Activated naive CD8-positive, alpha-beta T cell treated with anti-CD3 and anti-CD28 coated beads, Interleukin-2, amount 50 U/mL, for 16 hours (primary cell): ENCODE measurements around the gene SECTM1.

Experiments used
- DNase-seq: peaks from one replicate; pipeline ENCODE4 v3.0.0-alpha.2; 2020; ENCODE audit warnings: low read depth, low spot score

Gene SECTM1

GRCh38 chr17:82315703-82316358, 17.7 kb downstream of the SECTM1 start:
- DNase-seq = peak; percentile 29

- no peak for DNase-seq
Measured at GRCh38 chr17:82314727-82315605, 18.6 kb downstream of the SECTM1 start.

GRCh38 chr17:82314012-82314726, 19.4 kb downstream of the SECTM1 start:
- no peak for DNase-seq

GRCh38 chr17:82313195-82314011, 20.2 kb downstream of the SECTM1 start:
- DNase-seq = no peak

GRCh38 chr17:82311971-82312370, 21.6 kb downstream of the SECTM1 start:
- no peak for DNase-seq

GRCh38 chr17:82310877-82311276, 22.7 kb downstream of the SECTM1 start:
- no peak for DNase-seq

GRCh38 chr17:82309656-82310570, 23.7 kb downstream of the SECTM1 start:
- no peak for DNase-seq

- DNase-seq = no peak
Measured at GRCh38 chr17:82305727-82306300, 27.8 kb downstream of the SECTM1 start.

GRCh38 chr17:82304826-82305726, 28.5 kb downstream of the SECTM1 start:
- no peak for DNase-seq

GRCh38 chr17:82303944-82304808, 29.4 kb downstream of the SECTM1 start:
- DNase-seq = no peak

GRCh38 chr17:82302991-82303943, 30.3 kb downstream of the SECTM1 start:
- no peak for DNase-seq

GRCh38 chr17:82302568-82302963, 31.0 kb downstream of the SECTM1 start:
- no peak for DNase-seq

GRCh38 chr17:82301916-82302567, 31.5 kb downstream of the SECTM1 start:
- no peak for DNase-seq

GRCh38 chr17:82301300-82301915, 32.2 kb downstream of the SECTM1 start:
- no peak for DNase-seq

GRCh38 chr17:82300707-82301270, 32.8 kb downstream of the SECTM1 start:
- no peak for DNase-seq

GRCh38 chr17:82300228-82300627, 33.3 kb downstream of the SECTM1 start:
- no peak for DNase-seq
